SK-N-SH (cell line): ENCODE data around the gene TPRG1L.

Experiments used
- CTCF ChIP-seq: fragments of 200-600 bp; sonication (generic); IDR thresholded peaks from 2 replicates; pipeline ENCODE4 v1.6.1; 2017; ENCODE audit warnings: antibody characterized with exemption, mild to moderate bottlenecking, moderate library complexity
- EP300 ChIP-seq, 2 experiments: IDR thresholded peaks; 2 replicates each; pipeline versions ENCODE4 v1.4.0 to v1.6.1; 2012; ENCODE audit warnings: borderline replicate concordance in 1 of 2, low read depth in 1 of 2, low read length in 1 of 2
- EZH2phosphoT487 ChIP-seq: fragments of 200-600 bp; sonication (generic); IDR thresholded peaks from 2 replicates; pipeline ENCODE4 v1.6.1; 2017; ENCODE audit warnings: low read depth, mixed run types, mild to moderate bottlenecking, antibody characterized with exemption, moderate library complexity, borderline replicate concordance
- GATA2 ChIP-seq: sonication (generic); formaldehyde crosslinking; IDR thresholded peaks from 2 replicates; pipeline ENCODE4 v1.5.0; 2020; ENCODE audit warnings: mild to moderate bottlenecking, missing genetic modification reagents
- MAX ChIP-seq: IDR thresholded peaks from 2 replicates; pipeline ENCODE4 v1.4.0; 2012; ENCODE audit warnings: low read depth
- NRF1 ChIP-seq: IDR thresholded peaks from 2 replicates; pipeline ENCODE4 v1.6.1; 2012; ENCODE audit warnings: low read depth, mild to moderate bottlenecking, low read length
- POLR2AphosphoS5 ChIP-seq: IDR thresholded peaks from 2 replicates; pipeline ENCODE4 v1.6.1; 2012; ENCODE audit warnings: low read depth, low read length
- RAD21 ChIP-seq: IDR thresholded peaks from 2 replicates; pipeline ENCODE4 v1.6.1; 2012; ENCODE audit warnings: mild to moderate bottlenecking, low read length
- REST ChIP-seq: IDR thresholded peaks from 2 replicates; pipeline ENCODE4 v1.6.1; 2012; ENCODE audit warnings: mild to moderate bottlenecking, low read depth, low read length, moderate library complexity
- RFX5 ChIP-seq: IDR thresholded peaks from 2 replicates; pipeline ENCODE4 v1.6.1; 2012; ENCODE audit warnings: mild to moderate bottlenecking, improper control_type of control experiment, low read length
- TAF1 ChIP-seq: IDR thresholded peaks from 2 replicates; pipeline ENCODE4 v1.6.1; 2012; ENCODE audit warnings: low read depth, mild to moderate bottlenecking, low read length, moderate library complexity, borderline replicate concordance
- USF1 ChIP-seq: IDR thresholded peaks from 2 replicates; pipeline ENCODE4 v1.4.0; 2012; ENCODE audit warnings: low read depth, borderline replicate concordance
- YY1 ChIP-seq: IDR thresholded peaks from 2 replicates; pipeline ENCODE4 v1.4.0; 2012; ENCODE audit warnings: low read depth, mild to moderate bottlenecking
- TF ChIP-seq, protein P1 (sequence below): fragments of 150-350 bp; IDR thresholded peaks from 2 replicates; pipeline ENCODE4 v1.6.1; 2017; ENCODE audit warnings: antibody characterized with exemption, low read length, low read depth, borderline replicate concordance

GRCh38 chr1:3599816-3600215 lies 25.0 kb upstream of the TPRG1L start:
- TF ChIP-seq YY1: no peak
- TF ChIP-seq CTCF: no peak
- no peak for TF ChIP-seq RAD21
- no peak for TF ChIP-seq EP300 (IDR thresholded peaks at IDR 0.05; ENCODE audit: borderline replicate concordance in 1 of 2, low read depth in 1 of 2, low read length in 1 of 2)
- no peak for TF ChIP-seq EZH2phosphoT487
- TF ChIP-seq, protein P1, sequence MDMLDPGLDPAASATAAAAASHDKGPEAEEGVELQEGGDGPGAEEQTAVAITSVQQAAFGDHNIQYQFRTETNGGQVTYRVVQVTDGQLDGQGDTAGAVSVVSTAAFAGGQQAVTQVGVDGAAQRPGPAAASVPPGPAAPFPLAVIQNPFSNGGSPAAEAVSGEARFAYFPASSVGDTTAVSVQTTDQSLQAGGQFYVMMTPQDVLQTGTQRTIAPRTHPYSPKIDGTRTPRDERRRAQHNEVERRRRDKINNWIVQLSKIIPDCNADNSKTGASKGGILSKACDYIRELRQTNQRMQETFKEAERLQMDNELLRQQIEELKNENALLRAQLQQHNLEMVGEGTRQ: no peak
- no peak for TF ChIP-seq GATA2
- TF ChIP-seq POLR2AphosphoS5: no peak
- TF ChIP-seq REST: no peak
- TF ChIP-seq USF1: no peak
- TF ChIP-seq RFX5: no peak
- no peak for TF ChIP-seq TAF1
- TF ChIP-seq NRF1: no peak
- TF ChIP-seq MAX: no peak
